ENCODE data around the gene GPN2.

GPN2 gene

DNA sequence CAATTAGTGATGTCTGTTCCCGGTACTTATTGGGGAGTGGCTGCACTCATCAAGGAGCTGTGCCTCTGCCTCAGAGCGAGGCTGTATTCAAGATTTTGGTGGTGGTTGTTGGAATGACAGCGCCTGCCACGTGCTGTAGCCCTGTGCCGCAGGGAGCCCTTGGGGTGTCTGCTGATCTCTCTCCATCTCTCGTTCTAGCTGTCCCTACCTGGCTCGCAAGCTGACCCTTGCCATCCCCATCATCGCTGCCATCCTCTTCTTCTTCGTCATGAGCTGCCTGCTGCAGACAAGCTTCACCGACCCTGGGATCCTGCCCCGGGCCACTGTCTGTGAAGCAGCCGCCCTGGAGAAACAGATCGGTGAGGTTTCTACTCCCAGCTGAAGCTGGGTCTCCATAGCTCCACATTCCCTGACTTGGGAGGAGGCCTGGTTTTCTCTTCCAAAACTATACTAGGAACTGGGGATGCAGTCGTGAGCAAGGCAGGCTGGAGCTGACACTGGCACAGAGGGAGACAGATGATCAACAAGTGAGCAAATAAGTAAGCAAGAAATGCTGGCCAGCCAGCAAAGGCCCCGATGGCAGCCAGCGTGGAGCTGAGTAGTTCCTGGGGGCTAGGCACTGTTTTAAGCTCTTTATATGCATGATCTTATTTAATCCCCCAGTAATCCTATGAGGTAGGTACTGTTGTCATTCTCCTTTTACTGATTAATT, 57.7 kb downstream of the GPN2 start:
- DNase-seq (ENCODE audit: low read depth in 2 of 2) = no peak

DNA sequence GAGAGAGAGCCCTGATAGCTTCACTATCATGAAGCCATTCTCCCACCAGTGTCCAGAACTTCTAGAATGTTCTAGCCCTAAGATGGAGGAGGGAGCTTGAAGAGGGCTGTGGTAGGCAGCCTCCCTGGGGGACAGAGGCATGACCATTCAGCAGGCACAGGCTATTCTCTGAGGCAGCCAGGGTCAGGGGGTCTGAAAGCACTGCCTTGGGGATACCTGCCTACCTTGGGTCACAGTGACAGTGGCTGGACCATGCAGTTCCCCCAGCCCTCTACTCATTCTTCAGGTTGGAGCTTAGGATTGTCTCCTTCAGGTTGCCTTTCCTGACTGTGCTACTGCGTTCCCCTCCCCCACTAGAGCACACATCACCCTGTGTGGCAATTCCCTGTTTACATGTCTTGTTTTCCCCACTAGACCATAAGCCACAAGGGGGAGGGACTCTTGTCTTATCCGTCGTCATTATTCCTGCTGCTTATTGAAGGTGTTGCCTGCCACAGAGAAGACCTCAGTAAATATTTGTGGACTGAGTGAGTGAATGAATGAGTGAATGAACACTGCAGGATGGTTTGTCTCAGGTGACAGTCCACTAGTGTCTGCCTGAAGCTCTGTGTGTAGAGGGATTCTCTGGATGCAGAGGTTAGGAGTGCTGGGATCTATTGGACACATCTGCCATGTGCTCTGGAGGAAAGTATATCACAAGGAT, 58.4 kb downstream of the GPN2 start:
- no peak for DNase-seq (ENCODE audit: low read depth in 2 of 2)

DNA sequence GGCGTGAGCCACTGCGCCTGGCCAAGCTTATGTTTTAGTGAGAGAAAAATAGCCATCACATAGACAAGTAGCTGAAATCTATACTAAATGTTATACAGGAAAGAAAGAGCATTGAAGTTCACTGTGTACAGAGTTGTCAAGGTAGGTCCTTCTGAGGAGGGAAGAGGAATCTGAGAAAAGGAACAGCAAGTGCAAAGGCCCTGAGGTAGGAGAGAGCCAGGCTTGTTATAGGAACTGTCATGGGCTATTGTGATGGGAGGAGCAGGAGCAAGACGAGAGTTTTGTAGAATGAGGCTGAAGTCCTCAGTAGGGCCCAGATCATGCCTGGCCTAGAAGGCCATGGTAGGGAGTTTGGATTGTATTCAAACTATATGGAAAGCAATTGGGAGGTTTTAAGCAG, 59.0 kb downstream of the GPN2 start:
- no peak for DNase-seq (ENCODE audit: low read depth in 2 of 2)

DNA sequence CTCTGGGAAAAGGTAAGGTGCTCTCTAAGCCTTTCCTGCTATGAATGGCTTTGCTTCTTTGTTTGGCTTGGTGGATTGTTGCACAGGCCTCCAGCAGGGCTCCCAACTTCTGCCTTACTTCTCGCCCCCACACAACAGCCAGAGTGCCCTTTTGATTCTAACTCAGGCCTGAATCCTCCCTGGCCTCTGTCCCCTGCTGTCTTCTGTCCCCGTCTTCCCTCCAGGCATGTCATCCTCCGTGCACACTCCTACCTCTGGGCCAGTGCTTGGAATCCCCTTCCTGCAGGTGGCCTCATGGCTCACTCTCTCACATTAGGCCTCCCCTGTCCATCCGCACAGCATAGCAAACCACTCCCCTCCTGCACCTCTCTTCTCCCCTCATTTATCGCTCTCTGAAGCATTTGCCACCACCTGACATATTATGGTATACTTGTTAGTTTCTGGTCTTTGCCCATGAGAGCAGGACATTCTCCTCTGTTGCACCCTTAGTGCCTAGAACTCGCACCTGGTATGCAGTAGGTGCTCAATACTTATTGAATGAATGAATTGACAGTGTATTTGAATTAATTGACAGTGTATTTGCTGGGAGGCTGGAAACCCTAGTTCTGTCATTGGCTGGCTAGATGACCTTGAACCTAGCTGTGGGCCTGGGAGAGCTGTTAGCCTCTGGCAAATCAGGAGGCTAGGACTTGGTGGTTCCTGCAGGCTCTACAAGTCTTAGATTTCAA, 60.7 kb downstream of the GPN2 start:
- no peak for DNase-seq (ENCODE audit: low read depth in 2 of 2)

DNA sequence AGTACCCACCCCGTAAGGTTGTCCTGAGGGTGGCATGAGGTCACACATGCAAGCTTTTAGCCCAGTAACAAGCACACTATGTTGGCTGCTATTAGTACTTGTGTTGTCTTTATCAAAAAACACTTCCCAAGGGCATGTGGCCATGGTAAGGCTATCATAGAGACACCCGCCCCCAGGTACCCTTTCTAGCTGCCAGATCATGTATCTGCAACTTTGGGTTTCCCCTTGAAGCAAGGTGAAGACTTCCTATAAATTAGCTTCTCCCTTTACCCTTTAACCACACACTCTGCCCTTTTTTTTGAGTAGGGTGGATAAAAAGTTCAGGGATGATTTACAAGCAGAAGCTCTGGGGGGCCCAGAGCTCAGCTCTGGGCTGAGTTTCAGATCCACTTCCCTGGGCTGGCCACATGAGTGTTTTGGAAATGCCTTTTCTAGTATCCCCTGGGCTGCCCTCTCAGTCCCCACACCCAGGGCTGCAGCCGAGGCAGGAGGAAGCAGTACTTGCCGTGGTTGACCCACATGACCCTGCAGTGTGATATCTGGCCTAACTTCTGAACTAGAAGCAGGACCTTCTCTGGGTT, 61.6 kb downstream of the GPN2 start:
- no peak for DNase-seq (ENCODE audit: low read depth in 2 of 2)

DNA sequence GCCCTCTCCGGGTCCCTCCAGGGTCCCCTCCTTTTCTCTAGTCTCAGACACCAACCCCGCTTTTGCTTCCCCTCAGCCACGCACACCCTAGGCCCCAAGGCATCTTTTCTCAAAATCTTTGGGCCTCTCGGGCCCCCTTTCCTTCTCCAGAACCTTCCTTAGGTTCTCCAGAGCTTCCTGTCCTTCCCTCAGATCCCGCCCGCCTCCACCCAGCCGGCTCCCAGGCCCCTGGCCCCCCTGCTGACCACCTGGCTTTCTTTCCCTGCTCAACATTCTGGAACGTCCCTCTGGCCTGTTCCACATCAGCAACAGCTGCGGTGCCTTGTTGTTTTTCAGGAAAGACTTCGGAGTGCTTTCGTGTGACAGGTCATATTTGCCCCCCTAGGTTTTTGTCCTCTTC, 62.4 kb downstream of the GPN2 start:
- no peak for DNase-seq (ENCODE audit: low read depth in 2 of 2)

DNA sequence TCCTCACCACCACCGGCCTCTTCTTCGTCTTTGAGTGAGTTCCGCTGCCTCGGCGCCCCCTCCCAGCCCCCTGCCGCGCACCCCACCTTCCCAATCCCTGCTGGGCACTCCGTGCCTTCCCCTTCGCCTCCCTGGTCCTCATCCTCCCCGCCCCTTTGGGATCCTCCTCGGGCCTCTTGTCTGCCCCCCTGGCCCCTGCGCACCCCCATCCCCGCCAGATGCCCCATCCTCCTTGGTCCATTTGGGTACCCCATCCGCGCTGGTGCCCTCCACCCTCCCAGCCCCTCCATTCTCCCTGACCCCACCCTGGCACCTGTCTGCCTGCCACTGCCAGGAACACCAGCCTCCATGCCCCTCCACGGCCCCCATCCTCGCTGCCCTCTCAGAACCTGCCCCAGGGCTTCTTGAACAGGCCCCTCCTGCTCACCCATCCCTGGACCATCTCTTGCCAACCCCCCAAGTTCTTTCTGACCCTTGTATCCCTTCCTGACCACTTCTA, 62.9 kb downstream of the GPN2 start:
- DNase-seq (ENCODE audit: low read depth in 2 of 2) = no peak

DNA sequence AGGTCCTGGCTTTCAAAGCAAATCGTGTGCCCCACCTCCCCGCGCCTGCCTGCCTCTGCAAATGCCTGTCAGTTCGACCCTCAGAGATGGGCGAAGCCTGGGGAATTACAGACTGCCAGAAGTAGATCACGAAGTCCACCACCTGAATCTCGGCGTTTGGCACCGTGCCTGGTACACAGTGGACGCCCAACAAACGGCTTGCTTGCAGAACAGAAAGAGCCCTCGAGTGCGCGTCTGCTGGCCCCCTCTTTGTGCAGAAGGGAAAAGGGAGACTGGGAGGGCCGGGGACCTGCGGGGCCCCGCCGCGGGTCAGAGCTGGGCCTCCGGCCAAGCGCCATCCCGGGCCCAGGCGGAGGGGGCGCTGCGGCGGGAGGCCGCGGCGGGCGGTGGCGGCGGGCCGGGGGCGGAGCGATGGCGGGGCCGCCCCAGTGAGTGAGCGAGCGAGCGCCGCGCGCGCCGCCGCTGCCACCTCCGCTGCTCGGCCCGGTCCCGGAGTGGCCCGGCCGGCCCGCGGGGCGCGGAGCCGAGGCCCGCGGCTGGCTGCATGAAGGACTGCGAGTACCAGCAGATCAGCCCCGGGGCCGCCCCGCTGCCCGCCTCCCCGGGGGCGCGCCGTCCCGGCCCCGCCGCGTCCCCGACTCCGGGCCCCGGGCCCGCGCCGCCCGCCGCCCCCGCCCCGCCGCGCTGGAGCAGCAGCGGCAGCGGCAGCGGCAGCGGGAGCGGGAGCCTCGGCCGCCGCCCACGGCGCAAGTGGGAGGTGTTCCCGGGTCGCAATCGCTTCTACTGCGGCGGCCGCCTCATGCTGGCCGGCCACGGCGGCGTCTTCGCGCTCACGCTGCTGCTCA, 63.6 kb downstream of the GPN2 start, which contains the start of gene ZDHHC18:
TSS of gene ZDHHC18 (plus strand) at position 428 of the 845 bp plus-strand sequence. CDS start at position 545, 117 bp downstream.
- DNase-seq (ENCODE audit: low read depth in 2 of 2) = no peak

All from fibroblast of skin of left biceps (primary cell).